Keratinocyte (primary cell): ENCODE measurements around the gene MPND. TPM values are rescaled to one million over a fixed set of nuclear protein-coding genes. Genes with fewer than 3 reads are reported as not detected.

ENCODE experiments used
- DNase-seq: peaks from one replicate; pipeline ENCODE4 v3.0.0-alpha.2; 2011; ENCODE audit warnings: low read depth, missing footprints, low spot score
- FAIRE-seq: peaks from 2 replicates; lab custom pipeline; 2011; peaks lifted over from hg19 to GRCh38; lab: Jason Lieb, UNC
- H2AFZ ChIP-seq: 2 replicates; pipeline ENCODE4 v1.6.0; 2012; ENCODE audit warnings: low read length, control low read depth, inconsistent platforms; ENCODE audit not compliant: control insufficient read depth
- H3K27ac ChIP-seq: 2 replicates; pipeline ENCODE4 v1.5.1; 2011; ENCODE audit warnings: low read length; ENCODE audit not compliant: control insufficient read depth, insufficient read depth
- H3K27me3 ChIP-seq: 3 replicates; pipeline ENCODE4 v1.6.0; 2011; ENCODE audit warnings: low read length; ENCODE audit not compliant: control insufficient read depth, insufficient read depth; ENCODE audit errors: extremely low read depth
- H3K36me3 ChIP-seq, 2 experiments: 2 replicates in 1 of 2; 3 replicates in 1 of 2; pipeline ENCODE4 v1.5.1; 2011; ENCODE audit warnings: low read length in 2 of 2, mild to moderate bottlenecking in 1 of 2; ENCODE audit not compliant: control insufficient read depth in 2 of 2, insufficient read depth in 2 of 2; ENCODE audit errors: extremely low read depth in 1 of 2
- H3K4me1 ChIP-seq: 3 replicates; pipeline ENCODE4 v1.5.1; 2011; ENCODE audit warnings: low read length; ENCODE audit not compliant: control insufficient read depth, insufficient read depth; ENCODE audit errors: extremely low read depth
- H3K4me2 ChIP-seq: 3 replicates; pipeline ENCODE4 v1.6.0; 2011; ENCODE audit warnings: low read depth, low read length; ENCODE audit not compliant: control insufficient read depth, insufficient read depth; ENCODE audit errors: extremely low read depth
- H3K4me3 ChIP-seq, 3 experiments: fragments of 200-600 bp in 1 of 3; sonication (generic) in 1 of 3; 2 replicates in 2 of 3; 3 replicates in 1 of 3; pipeline ENCODE4 v1.5.1; 2011 to 2016; ENCODE audit warnings: low read length in 3 of 3, mild to moderate bottlenecking in 3 of 3, control low read depth in 2 of 3, inconsistent platforms in 1 of 3, low read depth in 1 of 3, mixed read lengths in 1 of 3, mixed run types in 1 of 3, moderate library complexity in 1 of 3; ENCODE audit not compliant: control insufficient read depth in 2 of 3, insufficient read depth in 2 of 3; ENCODE audit errors: extremely low read depth in 1 of 3
- H3K79me2 ChIP-seq: 2 replicates; pipeline ENCODE4 v1.6.0; 2012; ENCODE audit warnings: low read length; ENCODE audit not compliant: control insufficient read depth, insufficient read depth
- H3K9ac ChIP-seq: 3 replicates; pipeline ENCODE4 v1.6.0; 2011; ENCODE audit warnings: low read length; ENCODE audit not compliant: control insufficient read depth, insufficient read depth; ENCODE audit errors: extremely low read depth
- H3K9me1 ChIP-seq: 3 replicates; pipeline ENCODE4 v1.6.0; 2011; ENCODE audit warnings: low read length; ENCODE audit not compliant: control insufficient read depth, insufficient read depth; ENCODE audit errors: extremely low read depth
- H3K9me3 ChIP-seq: 2 replicates; pipeline ENCODE4 v1.5.1; 2012; ENCODE audit warnings: low read depth, low read length; ENCODE audit not compliant: control insufficient read depth
- H4K20me1 ChIP-seq: 3 replicates; pipeline ENCODE4 v1.6.0; 2011; ENCODE audit warnings: low read length; ENCODE audit not compliant: control insufficient read depth, insufficient read depth; ENCODE audit errors: extremely low read depth
- EZH2 ChIP-seq: IDR thresholded peaks from one replicate; pipeline ENCODE4 v1.6.1; 2012; ENCODE audit warnings: inconsistent platforms, mild to moderate bottlenecking, low read length, moderate library complexity
- dilution Hi-C: fragments of 300-500 bp; cut with MboI; formaldehyde crosslinking; loops from one replicate; pipeline ENCODE4 v1.7.0; 2020; ENCODE audit warnings: low sequenced_read_pairs; ENCODE audit not compliant: extremely low pct_ligation_motif_present
- polyA plus RNA-seq, 5 experiments: library from polyadenylated mRNA; depleted of rRNA in 3 of 5; stranded (reverse) in 3 of 5; stranded (forward) in 1 of 5; unstranded in 1 of 5; fragments of >200 nt; gene quantifications; 1 replicate in 1 of 5; 2 replicates in 3 of 5; 3 replicates in 1 of 5; pipeline versions ENCODE4 v1.2.1 to v1.2.3, GENCODE V29; 2011 to 2012; ENCODE audit warnings: missing spikeins in 2 of 5, low read depth in 1 of 5, low replicate concordance in 1 of 5
- TF ChIP-seq, protein P1 (sequence below), 3 experiments: IDR thresholded peaks in 1 of 3; conservative IDR thresholded peaks in 1 of 3; optimal IDR thresholded peaks in 1 of 3; 2 replicates in 2 of 3; 3 replicates in 1 of 3; pipeline versions ENCODE3 to v1.5.1; 2011; ENCODE audit warnings: low read length in 3 of 3, mild to moderate bottlenecking in 3 of 3, moderate library complexity in 2 of 3, control low read depth in 1 of 3, inconsistent platforms in 1 of 3; ENCODE audit not compliant: insufficient read depth in 2 of 3; ENCODE audit errors: extremely low read depth in 1 of 3

The MPND gene
- polyA plus RNA-seq, 1 donor (not counting 4 experiments of a cell fraction or from before 2014, with no cell fraction given), result 4.2 TPM

DNA sequence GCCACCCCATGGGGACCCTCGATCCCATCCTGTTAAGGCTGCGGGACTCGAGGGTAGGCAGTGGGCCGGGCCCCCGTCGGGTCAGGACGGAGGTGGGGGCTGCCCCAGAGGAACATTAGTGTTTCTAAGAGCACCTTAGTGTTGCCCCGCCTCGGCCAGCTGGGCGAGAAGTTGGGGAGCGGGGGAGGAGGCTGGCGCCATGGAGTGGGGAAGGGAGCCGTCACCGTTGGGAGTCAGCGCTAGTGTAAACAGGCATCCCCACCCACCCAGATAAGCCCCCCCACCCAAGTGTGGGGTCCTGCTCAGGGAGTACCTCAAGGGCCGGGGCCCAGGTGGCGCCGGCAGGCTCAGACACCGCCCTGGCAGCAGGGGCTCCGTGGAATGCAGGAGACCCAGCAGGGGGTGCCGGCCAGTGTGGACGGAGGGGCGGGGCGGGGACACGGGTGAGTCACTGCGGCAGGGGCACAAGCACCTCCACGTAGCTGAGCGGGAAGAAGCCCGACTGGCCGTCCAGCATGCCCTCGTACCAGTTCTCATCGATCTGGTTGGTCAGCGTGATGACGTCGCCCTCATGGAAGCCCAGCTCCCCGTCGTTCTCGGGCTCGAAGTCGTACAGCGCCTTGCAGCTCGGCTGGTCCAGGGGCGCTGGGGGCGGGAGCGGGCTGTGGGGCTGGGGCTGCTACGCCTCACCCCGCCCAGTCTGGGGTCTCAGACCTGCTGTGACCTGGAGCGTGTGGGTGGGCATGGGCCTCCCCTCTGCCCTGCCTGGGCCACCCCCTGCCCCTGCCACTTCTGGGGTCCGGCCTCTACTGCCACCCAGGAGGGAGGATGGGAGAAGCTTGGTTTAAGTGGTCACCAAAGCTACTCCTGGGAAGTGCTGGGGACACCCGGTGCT is 18.0 kb downstream of the MPND start:
- Histone ChIP-seq H3K36me3 (peaks cover 24 to 39% of the 10 kb centered on the region in 2 experiments), H3K9me3 (no peaks in the 10 kb centered on the region), H3K27ac (no peak overlapping the region), H2AFZ (no peak overlapping the region), H3K9ac (no peak overlapping the region), H3K79me2 (no peaks in the 10 kb centered on the region), H3K4me3 (no peak overlapping the region), H3K4me1 (no peaks in the 10 kb centered on the region), H3K9me1 (no peaks in the 10 kb centered on the region), H3K4me2 (no peak overlapping the region), H3K27me3 (no peaks in the 10 kb centered on the region), H4K20me1 (no peaks in the 10 kb centered on the region)
- FAIRE-seq, result no peak
- TF ChIP-seq EZH2, result no peak
- TF ChIP-seq, protein P1, sequence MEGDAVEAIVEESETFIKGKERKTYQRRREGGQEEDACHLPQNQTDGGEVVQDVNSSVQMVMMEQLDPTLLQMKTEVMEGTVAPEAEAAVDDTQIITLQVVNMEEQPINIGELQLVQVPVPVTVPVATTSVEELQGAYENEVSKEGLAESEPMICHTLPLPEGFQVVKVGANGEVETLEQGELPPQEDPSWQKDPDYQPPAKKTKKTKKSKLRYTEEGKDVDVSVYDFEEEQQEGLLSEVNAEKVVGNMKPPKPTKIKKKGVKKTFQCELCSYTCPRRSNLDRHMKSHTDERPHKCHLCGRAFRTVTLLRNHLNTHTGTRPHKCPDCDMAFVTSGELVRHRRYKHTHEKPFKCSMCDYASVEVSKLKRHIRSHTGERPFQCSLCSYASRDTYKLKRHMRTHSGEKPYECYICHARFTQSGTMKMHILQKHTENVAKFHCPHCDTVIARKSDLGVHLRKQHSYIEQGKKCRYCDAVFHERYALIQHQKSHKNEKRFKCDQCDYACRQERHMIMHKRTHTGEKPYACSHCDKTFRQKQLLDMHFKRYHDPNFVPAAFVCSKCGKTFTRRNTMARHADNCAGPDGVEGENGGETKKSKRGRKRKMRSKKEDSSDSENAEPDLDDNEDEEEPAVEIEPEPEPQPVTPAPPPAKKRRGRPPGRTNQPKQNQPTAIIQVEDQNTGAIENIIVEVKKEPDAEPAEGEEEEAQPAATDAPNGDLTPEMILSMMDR (optimal IDR thresholded peaks at IDR 0.05 in 1 of 3, IDR thresholded peaks at IDR 0.05 in 1 of 3, conservative IDR thresholded peaks at IDR 0.05 in 1 of 3; ENCODE audit: extremely low read depth in 1 of 3, insufficient read depth in 2 of 3, low read length in 3 of 3), result no peak
- dilution Hi-C loops, result no loop called here
- DNase-seq, result no peak

DNA sequence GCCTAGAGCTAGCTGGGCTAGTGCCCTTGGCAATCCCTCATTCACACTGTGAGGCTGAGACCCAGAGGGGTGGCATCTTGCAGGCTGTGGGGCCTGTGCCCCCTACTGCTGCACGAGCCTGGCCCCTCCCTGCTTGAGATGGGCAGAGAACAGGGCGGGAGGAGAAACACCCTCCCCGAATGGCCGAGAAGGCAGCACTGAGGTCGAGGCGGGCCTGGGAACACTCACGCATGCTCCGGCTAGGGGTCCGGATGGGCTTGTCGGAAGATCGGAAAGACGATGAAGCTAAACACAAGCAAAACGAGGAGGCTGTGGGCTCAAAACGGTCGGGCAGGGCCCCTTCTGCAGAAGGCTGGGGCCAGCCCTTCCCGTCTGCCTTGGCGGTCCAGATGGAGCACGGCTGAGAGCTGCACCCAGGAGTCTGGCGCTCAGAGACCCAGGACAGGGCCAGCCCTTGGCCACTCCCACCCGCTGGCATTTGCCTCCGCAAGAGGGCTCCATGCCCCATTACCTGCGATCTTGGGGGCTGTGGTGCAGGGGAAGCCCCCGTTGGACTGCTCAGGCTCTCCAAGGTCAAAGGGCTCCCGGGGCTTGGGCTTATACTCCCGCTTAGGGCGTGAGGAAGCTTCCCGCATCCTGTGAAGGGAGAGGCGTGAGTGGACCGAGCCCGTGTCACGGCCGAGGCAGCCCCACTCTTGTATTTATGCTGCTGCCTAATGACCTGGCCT is 18.9 kb downstream of the MPND start:
- Histone ChIP-seq H3K4me1 (no peaks in the 10 kb centered on the region), H4K20me1 (no peaks in the 10 kb centered on the region), H2AFZ (no peak overlapping the region), H3K79me2 (peaks cover 5% of the 10 kb centered on the region), H3K27ac (no peak overlapping the region), H3K4me2 (no peak overlapping the region), H3K4me3 (no peak overlapping the region), H3K9me1 (no peaks in the 10 kb centered on the region), H3K27me3 (no peaks in the 10 kb centered on the region), H3K9me3 (no peaks in the 10 kb centered on the region), H3K36me3 (peaks cover 26 to 39% of the 10 kb centered on the region in 2 experiments), H3K9ac (no peak overlapping the region)
- DNase-seq, result no peak
- dilution Hi-C loops, result no loop called here
- TF ChIP-seq, protein P1 (optimal IDR thresholded peaks at IDR 0.05 in 1 of 3, IDR thresholded peaks at IDR 0.05 in 1 of 3, conservative IDR thresholded peaks at IDR 0.05 in 1 of 3; ENCODE audit: extremely low read depth in 1 of 3, insufficient read depth in 2 of 3, low read length in 3 of 3), result no peak
- no peak for TF ChIP-seq EZH2
- FAIRE-seq, result no peak
